Measurements from ENCODE around the gene ATP1A2. TPM values are rescaled to one million over a fixed set of nuclear protein-coding genes. Genes with fewer than 3 reads are reported as not detected.

Gene ATP1A2
- total RNA-seq, 2 experiments from 2014 or later: not detected

DNA sequence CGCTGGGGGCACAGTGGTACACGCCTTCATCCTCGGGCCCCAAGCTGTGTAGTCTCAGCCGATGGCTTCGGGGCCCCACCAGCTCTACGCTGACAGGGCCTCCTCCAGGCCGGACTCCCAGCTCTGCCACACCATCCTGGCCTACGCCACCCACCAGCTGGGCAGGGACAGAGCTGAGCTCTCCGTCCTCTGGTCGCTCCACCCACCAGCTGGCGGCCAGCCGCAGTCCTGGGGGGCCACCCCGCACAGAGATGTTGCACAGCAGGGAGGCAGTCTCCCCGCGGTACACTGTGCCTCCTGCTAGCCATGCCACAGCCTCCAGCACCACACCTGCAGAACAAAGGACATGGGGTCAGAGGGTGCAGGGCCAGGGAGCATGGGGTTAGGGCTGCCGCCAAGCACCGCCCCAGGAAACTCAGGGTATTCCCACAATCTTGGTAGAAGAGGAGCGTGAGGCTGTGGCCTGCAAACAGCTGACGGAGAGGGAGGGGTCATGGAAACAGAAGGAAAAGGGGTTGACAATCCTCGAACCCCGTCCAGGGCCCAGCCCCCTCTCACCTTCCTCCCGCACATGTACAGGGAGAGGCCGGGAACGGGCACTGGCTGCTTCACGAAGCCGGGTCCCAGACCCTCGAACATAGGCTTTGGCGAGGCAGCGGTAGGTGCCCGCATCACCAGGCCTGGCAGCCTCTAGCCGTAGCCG, 23.0 kb upstream of the ATP1A2 start:
- Mint-ChIP-seq H3K36me3 (ENCODE audit: low read depth) (peaks cover 13% of the 10 kb centered on the region), H3K27ac (no peak overlapping the region), H3K27me3 (no peaks in the 10 kb centered on the region), H3K9me3 (no peaks in the 10 kb centered on the region), H3K4me3 (no peak overlapping the region), H3K4me1 (ENCODE audit: low read depth) (peaks cover 38% of the 10 kb centered on the region)
- DNase-seq: no peak
- TF ChIP-seq, protein P1, sequence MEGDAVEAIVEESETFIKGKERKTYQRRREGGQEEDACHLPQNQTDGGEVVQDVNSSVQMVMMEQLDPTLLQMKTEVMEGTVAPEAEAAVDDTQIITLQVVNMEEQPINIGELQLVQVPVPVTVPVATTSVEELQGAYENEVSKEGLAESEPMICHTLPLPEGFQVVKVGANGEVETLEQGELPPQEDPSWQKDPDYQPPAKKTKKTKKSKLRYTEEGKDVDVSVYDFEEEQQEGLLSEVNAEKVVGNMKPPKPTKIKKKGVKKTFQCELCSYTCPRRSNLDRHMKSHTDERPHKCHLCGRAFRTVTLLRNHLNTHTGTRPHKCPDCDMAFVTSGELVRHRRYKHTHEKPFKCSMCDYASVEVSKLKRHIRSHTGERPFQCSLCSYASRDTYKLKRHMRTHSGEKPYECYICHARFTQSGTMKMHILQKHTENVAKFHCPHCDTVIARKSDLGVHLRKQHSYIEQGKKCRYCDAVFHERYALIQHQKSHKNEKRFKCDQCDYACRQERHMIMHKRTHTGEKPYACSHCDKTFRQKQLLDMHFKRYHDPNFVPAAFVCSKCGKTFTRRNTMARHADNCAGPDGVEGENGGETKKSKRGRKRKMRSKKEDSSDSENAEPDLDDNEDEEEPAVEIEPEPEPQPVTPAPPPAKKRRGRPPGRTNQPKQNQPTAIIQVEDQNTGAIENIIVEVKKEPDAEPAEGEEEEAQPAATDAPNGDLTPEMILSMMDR (IDR thresholded peaks at IDR 0.05): no peak
- no peak for ATAC-seq
- CTCF ChIA-PET: interaction anchor here (1.6 to 7.3 kb wide), 2 partner anchors 9 to 14 kb away, joined by 8 to 119 read pairs; partner anchors contain the start of gene KCNJ9
- intact Hi-C loops (cut with micrococcal nuclease): loop anchor here (10.0 kb wide), 1 partner anchor 522 kb away; no protein-coding TSS in a partner anchor
- POLR2A ChIA-PET: no interaction called here

DNA sequence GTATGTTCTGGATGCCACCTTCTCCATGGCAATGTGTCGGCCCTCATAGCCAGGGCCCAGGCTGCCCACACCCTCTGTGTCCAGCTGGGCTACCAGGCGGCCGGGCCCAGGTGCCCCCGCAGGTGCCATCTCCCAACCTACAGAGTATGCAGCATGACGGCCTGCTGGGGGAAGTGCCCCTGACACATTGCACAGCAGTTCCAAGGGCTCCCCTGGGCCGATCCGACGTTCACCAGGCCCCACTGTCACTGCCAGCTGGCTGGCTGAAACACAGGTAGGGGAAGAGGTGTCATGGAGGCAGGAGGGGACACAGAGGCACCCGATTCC, 22.5 kb upstream of the ATP1A2 start:
- Mint-ChIP-seq H3K27ac (no peak overlapping the region), H3K36me3 (ENCODE audit: low read depth) (peaks cover 13% of the 10 kb centered on the region), H3K4me3 (no peak overlapping the region), H3K27me3 (no peaks in the 10 kb centered on the region), H3K9me3 (no peaks in the 10 kb centered on the region), H3K4me1 (ENCODE audit: low read depth) (peaks cover 40% of the 10 kb centered on the region)
- ChIA-PET POLR2A (no interaction called here), CTCF (interaction anchor here (1.6 to 7.3 kb wide), 2 partner anchors 9 to 14 kb away, joined by 8 to 119 read pairs; partner anchors contain the start of gene KCNJ9)
- intact Hi-C loops (cut with micrococcal nuclease): loop anchor here (10.0 kb wide), 1 partner anchor 522 kb away; no protein-coding TSS in a partner anchor
- ATAC-seq (no peak), DNase-seq (no peak)
- TF ChIP-seq, protein P1 (IDR thresholded peaks at IDR 0.05): no peak

DNA sequence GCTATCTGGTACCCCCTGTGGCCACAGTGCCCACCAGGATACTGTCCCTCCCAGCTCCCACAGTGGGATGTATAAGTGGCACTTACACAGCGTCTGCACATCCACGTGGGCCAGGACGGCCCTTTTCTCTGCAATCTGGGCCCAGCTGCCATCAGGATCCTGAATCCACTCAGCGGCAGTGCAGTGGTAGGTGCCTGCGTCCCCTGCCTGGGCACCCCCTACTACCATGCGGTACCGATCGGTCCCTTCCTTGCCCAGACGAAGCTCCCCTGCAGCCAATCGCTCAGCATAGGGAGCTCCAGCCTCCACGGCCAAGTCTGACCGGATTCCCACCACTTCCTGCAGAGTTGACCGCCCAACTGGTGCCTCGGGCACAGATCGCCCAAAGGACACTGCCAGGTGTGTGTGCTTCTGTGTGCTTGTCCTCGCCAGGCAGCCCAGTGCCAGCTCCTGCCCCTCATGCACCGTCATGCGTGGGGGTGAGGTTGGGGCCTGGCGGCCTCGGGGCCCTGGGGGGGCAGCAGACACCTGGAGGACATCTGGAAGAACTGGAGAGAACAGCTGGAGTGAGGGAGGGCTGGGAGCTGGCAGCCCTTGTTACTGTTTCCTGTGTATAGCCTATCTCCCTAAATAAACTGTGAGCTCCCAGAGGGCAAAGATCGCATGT, 21.8 kb upstream of the ATP1A2 start:
- intact Hi-C loops (cut with micrococcal nuclease): loop anchor here (10.0 kb wide), 1 partner anchor 521 kb away; no protein-coding TSS in a partner anchor
- ChIA-PET POLR2A (no interaction called here), CTCF (interaction anchor here (7.3 kb wide), 1 partner anchor 10 kb away, joined by 119 read pairs; the partner anchor contains the start of gene KCNJ9)
- Mint-ChIP-seq H3K4me1 (ENCODE audit: low read depth) (peaks cover 40% of the 10 kb centered on the region), H3K36me3 (ENCODE audit: low read depth) (peaks cover 9% of the 10 kb centered on the region), H3K4me3 (no peak overlapping the region), H3K27ac (no peak overlapping the region), H3K27me3 (no peaks in the 10 kb centered on the region), H3K9me3 (no peaks in the 10 kb centered on the region)
- TF ChIP-seq, protein P1 (IDR thresholded peaks at IDR 0.05): no peak
- ATAC-seq: no peak
- no peak for DNase-seq

DNA sequence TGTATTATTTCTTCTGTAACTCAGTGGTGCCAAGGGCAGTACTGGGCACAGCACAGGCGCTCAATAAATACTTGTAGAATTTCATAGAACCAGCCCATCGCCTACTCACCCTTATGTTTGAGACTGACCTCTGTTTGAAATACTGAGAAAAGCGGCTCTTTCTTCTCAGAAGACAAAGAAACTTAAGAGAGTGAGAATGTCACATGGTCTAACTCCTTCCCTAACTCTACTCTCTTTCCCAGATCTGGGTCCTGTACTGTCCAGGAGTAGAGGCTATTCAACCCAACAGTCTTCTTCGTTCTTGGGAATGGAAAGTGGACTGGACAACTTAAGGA, 21.3 kb upstream of the ATP1A2 start:
- TF ChIP-seq, protein P1 (IDR thresholded peaks at IDR 0.05): no peak
- CTCF ChIA-PET: interaction anchor here (7.3 kb wide), 1 partner anchor 11 kb away, joined by 119 read pairs; the partner anchor contains the start of gene KCNJ9
- Mint-ChIP-seq H3K4me1 (ENCODE audit: low read depth) (peaks cover 41% of the 10 kb centered on the region), H3K27ac (no peak overlapping the region), H3K4me3 (no peak overlapping the region), H3K9me3 (no peaks in the 10 kb centered on the region), H3K27me3 (no peaks in the 10 kb centered on the region), H3K36me3 (ENCODE audit: low read depth) (peaks cover 8% of the 10 kb centered on the region)
- POLR2A ChIA-PET: no interaction called here
- intact Hi-C loops (cut with micrococcal nuclease): loop anchor here (10.0 kb wide), 1 partner anchor 521 kb away; no protein-coding TSS in a partner anchor
- no peak for ATAC-seq
- DNase-seq: no peak

DNA sequence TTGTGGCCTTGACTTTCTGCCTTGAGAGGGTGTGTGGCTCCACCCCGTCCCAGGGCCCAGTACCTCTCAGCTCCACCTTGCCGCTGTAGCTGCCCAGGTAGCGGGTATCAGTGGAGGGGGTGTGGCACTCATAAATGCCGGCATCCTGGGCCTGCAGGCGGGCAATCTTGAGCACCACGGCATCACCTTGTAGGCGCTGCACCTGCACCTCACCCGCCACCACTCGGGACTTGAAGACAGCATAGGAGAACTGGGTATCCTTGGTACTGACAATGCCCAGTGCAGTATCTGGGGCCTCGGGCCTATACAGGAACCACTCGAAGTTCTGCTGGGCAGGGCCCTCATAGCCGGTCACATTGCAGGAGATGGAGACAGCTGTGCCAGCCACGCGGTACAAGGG, 20.8 kb upstream of the ATP1A2 start:
- DNase-seq: no peak
- Mint-ChIP-seq H3K9me3 (no peaks in the 10 kb centered on the region), H3K36me3 (ENCODE audit: low read depth) (peaks cover 8% of the 10 kb centered on the region), H3K4me3 (no peak overlapping the region), H3K27ac (no peak overlapping the region), H3K27me3 (no peaks in the 10 kb centered on the region), H3K4me1 (ENCODE audit: low read depth) (peaks cover 46% of the 10 kb centered on the region)
- intact Hi-C loops (cut with micrococcal nuclease): loop anchor here (10.0 kb wide), 1 partner anchor 520 kb away; no protein-coding TSS in a partner anchor
- TF ChIP-seq, protein P1 (IDR thresholded peaks at IDR 0.05): no peak
- POLR2A ChIA-PET: no interaction called here
- no peak for ATAC-seq
- CTCF ChIA-PET: interaction anchor here (4.4 to 7.3 kb wide), 2 partner anchors 11 to 16 kb away, joined by 22 to 119 read pairs; partner anchors contain the start of gene KCNJ9

Data from activated CD8-positive, alpha-beta T cell treated with anti-CD3 and anti-CD28 coated beads for 36 hours (primary cell).